OCI-LY1 (cell line): ENCODE data around the gene PRRC2A.

Experiments used
- CTCF ChIP-seq: fragments of 200-600 bp; sonication (generic), shearing (Covaris generic); IDR thresholded peaks from 2 replicates; pipeline ENCODE4 v1.5.1; 2017; ENCODE audit warnings: mild to moderate bottlenecking, antibody characterized with exemption, low read length, moderate library complexity, mixed read lengths
- EZH2 ChIP-seq: fragments of 200-600 bp; sonication (generic), shearing (Covaris generic); IDR thresholded peaks from 2 replicates; pipeline ENCODE4 v1.8.0; 2017; ENCODE audit warnings: borderline replicate concordance, mixed run types, mild to moderate bottlenecking, antibody characterized with exemption, low read length, moderate library complexity, mixed read lengths

- no peak for TF ChIP-seq CTCF
- TF ChIP-seq EZH2: no peak
Observed at GRCh38 chr6:31654574-31655348, 34.2 kb downstream of the PRRC2A start.
